ENCODE data around the gene HERC4. TPM values are rescaled to one million over a fixed set of nuclear protein-coding genes. Genes with fewer than 3 reads are reported as not detected.

The HERC4 gene
- total RNA-seq, 1 donor from 2014 or later = 59.4 TPM

GRCh38 chr10:68074031-68074774 lies 880 bp downstream of the HERC4 start:
- Mint-ChIP-seq H3K4me3 (ENCODE audit: unreplicated experiment) (peak overlapping the region; percentile 97), H3K36me3 (ENCODE audit: unreplicated experiment) (peaks cover 7% of the 10 kb centered on the region), H3K4me1 (ENCODE audit: unreplicated experiment) (peaks cover 42% of the 10 kb centered on the region), H3K27ac (ENCODE audit: unreplicated experiment) (peak overlapping the region; percentile 94), H3K27me3 (ENCODE audit: unreplicated experiment) (no peaks in the 10 kb centered on the region), H3K9me3 (ENCODE audit: unreplicated experiment) (no peaks in the 10 kb centered on the region)
- no peak for DNase-seq (ENCODE audit: extremely low spot score, unreplicated experiment)
- TF ChIP-seq CTCF (IDR thresholded peaks at IDR 0.05) = no peak

- Mint-ChIP-seq H3K9me3 (ENCODE audit: unreplicated experiment) (no peaks in the 10 kb centered on the region), H3K4me3 (ENCODE audit: unreplicated experiment) (peak overlapping the region; percentile 97), H3K27me3 (ENCODE audit: unreplicated experiment) (no peaks in the 10 kb centered on the region), H3K27ac (ENCODE audit: unreplicated experiment) (peak overlapping the region; percentile 94), H3K36me3 (ENCODE audit: unreplicated experiment) (peaks cover 9% of the 10 kb centered on the region), H3K4me1 (ENCODE audit: unreplicated experiment) (peaks cover 45% of the 10 kb centered on the region)
- TF ChIP-seq CTCF (IDR thresholded peaks at IDR 0.05) = no peak
- no peak for DNase-seq (ENCODE audit: extremely low spot score, unreplicated experiment)
These were observed 1.5 kb downstream of the HERC4 start for GRCh38 chr10:68073631-68074030.

- H3K27me3 Mint-ChIP-seq (ENCODE audit: unreplicated experiment) = no peaks in the 10 kb centered on the region
These were observed 7.6 kb downstream of the HERC4 start for GRCh38 chr10:68067508-68067907.

GRCh38 chr10:68067029-68067428 lies 8.1 kb downstream of the HERC4 start:
- no peaks in the 10 kb centered on the region for H3K27me3 Mint-ChIP-seq (ENCODE audit: unreplicated experiment)
- no peak for DNase-seq (ENCODE audit: extremely low spot score, unreplicated experiment)
- H3K4me1 Mint-ChIP-seq (ENCODE audit: unreplicated experiment) = peaks cover 31% of the 10 kb centered on the region
- peak overlapping the region; percentile 47 for H3K27ac Mint-ChIP-seq (ENCODE audit: unreplicated experiment)
- H3K9me3 Mint-ChIP-seq (ENCODE audit: unreplicated experiment) = no peaks in the 10 kb centered on the region
- TF ChIP-seq CTCF (IDR thresholded peaks at IDR 0.05) = no peak
- peaks cover 27% of the 10 kb centered on the region for H3K36me3 Mint-ChIP-seq (ENCODE audit: unreplicated experiment)
- no peak overlapping the region for H3K4me3 Mint-ChIP-seq (ENCODE audit: unreplicated experiment)

More at GRCh38 chr10:68067508-68067907, 7.6 kb downstream of the HERC4 start:
- Mint-ChIP-seq H3K4me1 (ENCODE audit: unreplicated experiment) (peaks cover 36% of the 10 kb centered on the region), H3K9me3 (ENCODE audit: unreplicated experiment) (no peaks in the 10 kb centered on the region), H3K4me3 (ENCODE audit: unreplicated experiment) (no peak overlapping the region), H3K36me3 (ENCODE audit: unreplicated experiment) (peaks cover 27% of the 10 kb centered on the region), H3K27ac (ENCODE audit: unreplicated experiment) (peak overlapping the region; percentile 47)
- TF ChIP-seq CTCF (IDR thresholded peaks at IDR 0.05) = no peak
- no peak for DNase-seq (ENCODE audit: extremely low spot score, unreplicated experiment)

GRCh38 chr10:68053553-68053952 lies 21.5 kb downstream of the HERC4 start:
- Mint-ChIP-seq H3K4me1 (ENCODE audit: unreplicated experiment) (peaks cover 19% of the 10 kb centered on the region), H3K27ac (ENCODE audit: unreplicated experiment) (no peak overlapping the region), H3K36me3 (ENCODE audit: unreplicated experiment) (peaks cover 25% of the 10 kb centered on the region), H3K4me3 (ENCODE audit: unreplicated experiment) (no peak overlapping the region), H3K9me3 (ENCODE audit: unreplicated experiment) (no peaks in the 10 kb centered on the region), H3K27me3 (ENCODE audit: unreplicated experiment) (no peaks in the 10 kb centered on the region)
- TF ChIP-seq CTCF (IDR thresholded peaks at IDR 0.05) = no peak
- no peak for DNase-seq (ENCODE audit: extremely low spot score, unreplicated experiment)

Data from osteocyte (in vitro differentiated cells).